Measurements from ENCODE around the gene SUPT3H. TPM values are rescaled to one million over a fixed set of nuclear protein-coding genes. Genes with fewer than 3 reads are reported as not detected.

SUPT3H gene
- total and polyA plus RNA-seq, 2 of the 8 experiments (the other 6 are each of a cell fraction or from before 2014, with no cell fraction given) = 18.8 to 23.0 TPM

DNA sequence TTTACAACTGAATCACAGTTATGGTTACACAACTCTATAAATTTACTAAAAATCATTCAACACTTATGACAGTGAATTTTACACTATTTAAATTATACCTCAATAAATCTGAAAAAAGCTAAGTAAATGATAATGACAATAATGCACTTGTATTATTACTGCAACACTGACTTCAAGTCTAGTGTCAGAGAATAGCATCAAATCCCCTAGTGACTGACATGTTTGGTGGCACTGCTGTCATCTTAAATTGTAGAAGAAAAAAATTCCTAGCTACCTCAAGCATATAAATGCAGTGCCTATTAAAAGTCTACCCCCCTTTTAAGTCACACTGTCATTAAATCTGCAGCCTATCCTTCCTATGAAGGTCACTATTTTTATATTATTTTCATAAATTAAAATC, 239.0 kb downstream of the SUPT3H start:
- no peaks in the 10 kb centered on the region for H4K20me1 ChIP-seq (replicated peaks in 1 of 2; ENCODE audit: control insufficient read depth in 1 of 2, insufficient read depth in 2 of 2, low read length in 2 of 2)
- H2AFZ ChIP-seq (ENCODE audit: low read length) = no peak overlapping the region
- no peak overlapping the region for H2AK5ac ChIP-seq (ENCODE audit: low read depth, low read length)
- H3K4ac ChIP-seq (replicated peaks; ENCODE audit: insufficient read length, low read depth, low read length) = no peak overlapping the region
- CTCF ChIA-PET (ENCODE audit: partially characterized antibody) = no interaction called here
- DNase-seq (ENCODE audit: low read depth in 1 of 2, low spot score in 2 of 2) (no peak), FAIRE-seq (no peak)
- no peaks in the 10 kb centered on the region for H3K36me3 ChIP-seq (ENCODE audit: control insufficient read depth in 2 of 4, insufficient read depth in 4 of 4, low read length in 3 of 4)
- no peak overlapping the region for H3K56ac ChIP-seq (replicated peaks; ENCODE audit: insufficient read length, low read depth, low read length)
- no peak overlapping the region for H2BK20ac ChIP-seq (ENCODE audit: low read length)
- no peak overlapping the region for H3K9ac ChIP-seq (replicated peaks in 1 of 4; ENCODE audit: extremely low read depth in 1 of 4, low read depth in 3 of 4, low read length in 3 of 4)
- no peak overlapping the region for H3K23ac ChIP-seq (ENCODE audit: insufficient read length)
- no peaks in the 10 kb centered on the region; the same call in 1 of the 2 replicates for H3K23me2 ChIP-seq (ENCODE audit: low read depth, low read length)
- POLR2A ChIA-PET (ENCODE audit: partially characterized antibody) = no interaction called here
- H4K8ac ChIP-seq (ENCODE audit: extremely low read depth, insufficient read depth, low read length) = no peak overlapping the region
- no peak overlapping the region for H2BK15ac ChIP-seq (ENCODE audit: low read length)
- peaks cover 6% of the 10 kb centered on the region for H3K79me1 ChIP-seq (ENCODE audit: low read depth, low read length)
- H3K27ac ChIP-seq (ENCODE audit: low read depth, low read length) = no peak overlapping the region
- no peak overlapping the region for H2BK5ac ChIP-seq (ENCODE audit: low read depth, low read length)
- H3K27me3 ChIP-seq (replicated peaks in 1 of 4; ENCODE audit: control insufficient read depth in 3 of 4, extremely low read depth in 1 of 4, insufficient read depth in 3 of 4, low read length in 3 of 4) = peaks cover 0 to 2% (median 0%) of the 10 kb centered on the region in 4 experiments; a peak in 1 of 7 replicates
- no peaks in the 10 kb centered on the region for H3K4me1 ChIP-seq (replicated peaks in 1 of 4; ENCODE audit: control insufficient read depth in 3 of 4, insufficient read depth in 4 of 4, low read length in 3 of 4)
- H3K14ac ChIP-seq (ENCODE audit: insufficient read length) = no peak overlapping the region
- H4K5ac ChIP-seq (ENCODE audit: insufficient read length, low read depth, low read length) = no peak overlapping the region
- no peak overlapping the region for H3K18ac ChIP-seq (ENCODE audit: extremely low read depth, low read length)
- H2BK120ac ChIP-seq (replicated peaks; ENCODE audit: low read depth, low read length) = no peak overlapping the region
- no peak overlapping the region for H3K4me2 ChIP-seq (ENCODE audit: insufficient read depth in 1 of 2, low read depth in 2 of 2, low read length in 2 of 2)
- H3K9me3 ChIP-seq (ENCODE audit: insufficient read depth in 2 of 2, low read depth in 1 of 2, low read length in 1 of 2) = no peaks in the 10 kb centered on the region
- no peak overlapping the region for H3K4me3 ChIP-seq (ENCODE audit: extremely low read depth in 1 of 4, insufficient read depth in 2 of 4, low read depth in 3 of 4, low read length in 4 of 4)
- H2BK12ac ChIP-seq (ENCODE audit: low read depth, low read length) = no peak overlapping the region
- no peak overlapping the region for H4K91ac ChIP-seq (replicated peaks; ENCODE audit: insufficient read length, low read length)
- 0 out of 4 replicates have a peak, but pooled peaks cover 0 to 3% of the 10 kb centered on the region in 2 experiments for H3K79me2 ChIP-seq (ENCODE audit: control insufficient read depth in 1 of 2, insufficient read depth in 2 of 2, low read length in 2 of 2)
- TF ChIP-seq POLR2AphosphoS5 (IDR thresholded peaks at IDR 0.05; ENCODE audit: low read depth, low read length) (no peak), NRF1 (IDR thresholded peaks at IDR 0.05; ENCODE audit: low read depth, low read length) (no peak), SIRT6 (IDR thresholded peaks at IDR 0.05; ENCODE audit: low read length) (no peak), CHD2 (IDR thresholded peaks at IDR 0.05; ENCODE audit: low read length) (no peak), SAP30 (IDR thresholded peaks at IDR 0.05; ENCODE audit: insufficient read depth, insufficient replicate concordance, low read length) (no peak), SIN3A (conservative IDR thresholded peaks at IDR 0.05 in 1 of 2, IDR thresholded peaks at IDR 0.05 in 1 of 2; ENCODE audit: low read depth in 1 of 2, low read length in 2 of 2) (no peak), FOSL1 (IDR thresholded peaks at IDR 0.05; ENCODE audit: insufficient read depth, low read depth, low read length) (no peak), PHF8 (conservative IDR thresholded peaks at IDR 0.05; ENCODE audit: low read depth, low read length) (no peak), MAFK (IDR thresholded peaks at IDR 0.05; ENCODE audit: low read depth, low read length) (no peak), KDM5A (IDR thresholded peaks at IDR 0.05; ENCODE audit: low read length) (no peak), YY1 (IDR thresholded peaks at IDR 0.05; ENCODE audit: low read depth, low read length) (no peak), ASH2L (IDR thresholded peaks at IDR 0.05; ENCODE audit: low read length) (no peak), CEBPB (IDR thresholded peaks at IDR 0.05; ENCODE audit: low read depth, low read length) (no peak)
- TF ChIP-seq, protein P1, sequence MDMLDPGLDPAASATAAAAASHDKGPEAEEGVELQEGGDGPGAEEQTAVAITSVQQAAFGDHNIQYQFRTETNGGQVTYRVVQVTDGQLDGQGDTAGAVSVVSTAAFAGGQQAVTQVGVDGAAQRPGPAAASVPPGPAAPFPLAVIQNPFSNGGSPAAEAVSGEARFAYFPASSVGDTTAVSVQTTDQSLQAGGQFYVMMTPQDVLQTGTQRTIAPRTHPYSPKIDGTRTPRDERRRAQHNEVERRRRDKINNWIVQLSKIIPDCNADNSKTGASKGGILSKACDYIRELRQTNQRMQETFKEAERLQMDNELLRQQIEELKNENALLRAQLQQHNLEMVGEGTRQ (IDR thresholded peaks at IDR 0.05; ENCODE audit: low read length) = no peak
